SJCRH30 (cell line): ENCODE data around the gene TNNC2. TPM values are rescaled to one million over a fixed set of nuclear protein-coding genes. Genes with fewer than 3 reads are reported as not detected.

Experiments
- DNase-seq, 2 experiments: peaks; one replicate each; pipeline ENCODE4 v3.0.0-alpha.2; 2015 to 2020
- H3K27ac ChIP-seq: fragments of 250-450 bp; sonication (Bioruptor Pico); 2 replicates; pipeline ENCODE4 v1.5.1; 2020; ENCODE audit warnings: mild to moderate bottlenecking, moderate library complexity
- H3K27me3 ChIP-seq: fragments of 250-450 bp; sonication (Bioruptor Pico); 2 replicates; pipeline ENCODE4 v1.5.1; 2020; ENCODE audit warnings: mild to moderate bottlenecking, moderate library complexity
- H3K36me3 ChIP-seq: fragments of 250-450 bp; sonication (Bioruptor Pico); 2 replicates; pipeline ENCODE4 v1.5.1; 2020; ENCODE audit warnings: mild to moderate bottlenecking, moderate library complexity
- H3K4me1 ChIP-seq: fragments of 250-450 bp; sonication (Bioruptor Pico); 2 replicates; pipeline ENCODE4 v1.5.1; 2020; ENCODE audit warnings: mild to moderate bottlenecking, moderate library complexity
- H3K4me3 ChIP-seq: fragments of 250-450 bp; sonication (Bioruptor Pico); 2 replicates; pipeline ENCODE4 v1.5.1; 2020; ENCODE audit warnings: mild to moderate bottlenecking, moderate library complexity
- H3K9me3 ChIP-seq: fragments of 250-450 bp; sonication (Bioruptor Pico); replicated peaks from 2 replicates; pipeline ENCODE4 v1.5.1; 2020; ENCODE audit warnings: mild to moderate bottlenecking, moderate library complexity
- total RNA-seq: library from RNA; depleted of rRNA; stranded (reverse); fragments of >200 nt; shearing (Covaris generic); gene quantifications from 2 replicates; pipeline ENCODE4 v1.2.3, GENCODE V29; 2014

TNNC2 gene
- total RNA-seq, 1 experiment from 2014 or later, result 0.75 TPM

DNA sequence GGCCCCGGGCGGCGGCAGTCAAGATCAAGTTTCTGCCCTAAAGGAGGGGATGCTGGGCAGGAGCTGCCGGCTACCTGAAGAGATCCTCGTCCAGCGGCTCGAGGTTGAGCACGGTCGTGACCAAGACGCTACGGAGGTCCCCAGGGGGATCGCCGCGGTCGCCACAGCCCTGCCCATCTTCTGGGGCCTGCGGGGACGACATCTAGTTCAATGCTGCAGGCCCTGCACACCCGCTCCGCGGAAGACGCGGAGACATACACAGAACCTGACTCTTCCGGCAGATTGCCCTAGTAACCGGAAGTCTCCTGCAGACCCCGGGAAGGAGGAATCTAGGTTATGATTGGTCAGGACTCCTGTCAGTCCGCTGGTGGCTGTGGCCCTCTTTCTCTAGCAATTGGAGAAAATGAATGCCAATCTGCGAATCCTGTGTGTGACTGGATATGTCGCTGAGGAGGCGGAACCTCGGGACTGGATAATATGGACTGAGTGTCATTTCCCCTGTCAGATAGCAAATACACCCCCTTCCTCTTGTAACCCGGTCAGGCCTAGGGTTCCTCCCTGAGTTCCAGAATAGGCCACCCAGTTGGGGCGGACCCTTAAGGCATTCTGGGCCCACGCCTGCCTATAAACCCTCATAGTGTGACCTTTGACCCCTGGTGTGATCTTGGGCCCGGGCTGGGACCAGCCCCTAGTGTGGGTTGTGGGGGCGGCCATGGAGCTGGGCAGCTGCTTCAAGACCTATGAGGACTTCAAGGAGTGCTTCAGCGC lies 30.2 kb upstream of the TNNC2 start, which contains the start of the genes ACOT8 and ZSWIM3:
ACOT8 (minus strand) TSS at position 279 of the 768 bp plus-strand sequence; CDS start at position 202, 77 bp downstream.
ZSWIM3 (plus strand) TSS at position 501 of the 768 bp plus-strand sequence; CDS start at position 713, 212 bp downstream.
- 0 out of 2 replicates have a peak, but pooled peaks cover 7% of the 10 kb centered on the region for H3K4me1 ChIP-seq
- no peaks in the 10 kb centered on the region for H3K36me3 ChIP-seq
- DNase-seq, result peak; percentile 100
- H3K27ac ChIP-seq, result peak within 1 kb of the TSS; percentile 54
- H3K4me3 ChIP-seq, result peak within 1 kb of the TSS; percentile 82
- no peaks in the 10 kb centered on the region for H3K27me3 ChIP-seq
- no peaks in the 10 kb centered on the region for H3K9me3 ChIP-seq

DNA sequence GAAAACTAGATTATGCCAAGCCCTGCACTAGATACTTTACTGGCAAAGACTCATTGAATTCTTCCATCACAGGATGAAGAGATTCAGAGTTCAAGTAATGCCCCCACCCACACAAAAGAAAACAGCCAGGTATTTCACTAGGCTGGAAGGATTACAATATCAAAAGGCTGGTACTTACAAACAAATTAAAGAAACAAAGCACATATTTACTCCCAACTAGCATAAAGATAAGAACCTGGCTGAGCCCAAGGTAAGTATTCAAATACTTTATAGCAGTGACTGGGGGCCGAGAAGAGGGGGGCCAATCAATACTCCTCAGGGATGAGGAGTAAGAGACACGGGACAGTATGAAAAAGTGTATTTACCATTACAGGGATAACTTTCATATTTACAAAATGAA lies 26.4 kb upstream of the TNNC2 start:
- DNase-seq, result no peak
- no peaks in the 10 kb centered on the region for H3K36me3 ChIP-seq
- H3K4me3 ChIP-seq, result no peak overlapping the region
- H3K4me1 ChIP-seq, result no peaks in the 10 kb centered on the region
- no peak overlapping the region for H3K27ac ChIP-seq
- no peaks in the 10 kb centered on the region for H3K27me3 ChIP-seq
- H3K9me3 ChIP-seq, result no peaks in the 10 kb centered on the region

DNA sequence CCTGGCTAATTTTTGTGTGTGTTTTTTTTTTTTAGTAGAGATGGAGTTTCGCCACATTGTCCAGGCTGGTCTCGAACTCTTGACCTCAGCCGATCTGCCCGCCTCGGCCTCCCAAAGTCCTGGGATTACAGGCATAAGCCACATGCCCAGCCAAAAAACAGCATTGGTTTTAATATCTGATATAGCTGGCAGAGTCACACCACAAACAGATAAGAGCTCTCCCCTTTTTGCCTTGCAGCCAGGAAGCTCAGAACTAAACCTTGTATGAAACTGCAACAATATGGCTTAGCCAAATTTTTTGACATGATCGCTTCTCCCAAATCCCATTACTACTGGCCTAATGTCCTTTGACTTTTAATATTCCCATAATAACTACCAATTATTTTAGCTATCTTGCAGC lies 25.2 kb upstream of the TNNC2 start:
- Histone ChIP-seq H3K27ac (no peak overlapping the region), H3K36me3 (no peaks in the 10 kb centered on the region), H3K27me3 (no peaks in the 10 kb centered on the region), H3K9me3 (no peaks in the 10 kb centered on the region), H3K4me1 (no peaks in the 10 kb centered on the region), H3K4me3 (no peak overlapping the region)
- no peak for DNase-seq

DNA sequence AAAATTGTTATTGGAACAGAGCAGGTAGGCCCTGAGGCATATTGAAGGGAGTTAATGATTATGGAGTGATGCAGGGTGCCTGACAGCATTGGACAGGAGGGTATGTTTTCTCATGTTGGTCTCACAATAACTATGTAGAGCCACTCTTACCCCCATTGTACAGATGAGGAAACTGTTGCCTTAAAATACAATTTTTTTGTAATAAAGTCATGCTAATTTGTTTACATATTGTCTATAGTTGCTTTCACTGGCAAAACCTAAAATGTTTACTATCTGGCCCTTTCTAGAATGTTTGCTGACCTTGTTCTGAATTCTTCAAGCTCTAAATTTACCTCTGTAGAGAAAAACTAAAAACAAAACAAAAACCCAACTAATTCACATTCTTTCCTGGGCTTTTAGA lies 24.4 kb upstream of the TNNC2 start:
- H3K36me3 ChIP-seq, result no peaks in the 10 kb centered on the region
- no peaks in the 10 kb centered on the region for H3K4me1 ChIP-seq
- no peak for DNase-seq
- no peak overlapping the region for H3K27ac ChIP-seq
- H3K9me3 ChIP-seq, result no peaks in the 10 kb centered on the region
- no peaks in the 10 kb centered on the region for H3K27me3 ChIP-seq
- H3K4me3 ChIP-seq, result no peak overlapping the region

DNA sequence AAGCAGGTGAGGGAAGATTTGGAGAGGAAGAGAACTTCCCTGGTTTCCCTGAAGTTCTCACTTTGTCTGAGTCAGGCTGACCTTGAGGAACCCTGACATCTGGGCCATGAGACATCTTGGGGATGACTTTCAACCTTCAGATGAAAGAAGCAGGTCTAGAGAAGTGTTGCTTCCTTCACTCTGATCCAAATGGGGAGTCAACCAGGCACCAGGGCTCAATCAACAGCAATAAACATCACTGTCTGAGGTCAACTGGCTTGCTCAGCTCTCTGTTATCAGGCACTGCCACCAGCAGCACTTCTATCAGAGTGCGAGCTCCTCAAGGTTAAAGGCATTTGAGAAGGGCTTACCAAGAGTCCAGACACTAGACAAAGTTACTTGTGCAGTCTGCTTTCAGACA lies 23.8 kb upstream of the TNNC2 start:
- Histone ChIP-seq H3K27ac (no peak overlapping the region), H3K27me3 (no peaks in the 10 kb centered on the region), H3K4me1 (no peaks in the 10 kb centered on the region), H3K36me3 (no peaks in the 10 kb centered on the region), H3K9me3 (no peaks in the 10 kb centered on the region), H3K4me3 (no peak overlapping the region)
- DNase-seq, result no peak

DNA sequence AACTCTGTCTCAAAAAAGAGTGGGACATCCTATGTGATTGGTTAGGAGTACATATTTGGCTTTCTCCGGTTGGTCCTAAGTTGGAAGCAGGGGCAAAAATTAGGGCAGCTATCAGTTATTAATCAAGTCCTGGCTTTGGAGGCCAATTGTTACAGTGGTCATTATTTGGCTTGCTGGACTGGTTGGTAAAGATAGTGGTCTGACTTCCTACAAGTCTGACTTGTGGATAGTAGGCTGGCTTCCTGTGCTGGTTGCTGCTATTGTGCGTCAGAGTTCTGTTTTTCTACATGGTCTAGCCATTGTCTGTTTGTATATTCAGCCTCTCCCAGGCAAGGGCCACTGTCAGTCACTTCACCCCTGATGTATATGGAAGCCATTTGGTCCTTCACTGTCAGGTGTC lies 23.1 kb upstream of the TNNC2 start:
- Histone ChIP-seq H3K27me3 (no peaks in the 10 kb centered on the region), H3K4me3 (no peak overlapping the region), H3K27ac (no peak overlapping the region), H3K36me3 (no peaks in the 10 kb centered on the region), H3K4me1 (no peaks in the 10 kb centered on the region), H3K9me3 (no peaks in the 10 kb centered on the region)
- DNase-seq, result no peak

DNA sequence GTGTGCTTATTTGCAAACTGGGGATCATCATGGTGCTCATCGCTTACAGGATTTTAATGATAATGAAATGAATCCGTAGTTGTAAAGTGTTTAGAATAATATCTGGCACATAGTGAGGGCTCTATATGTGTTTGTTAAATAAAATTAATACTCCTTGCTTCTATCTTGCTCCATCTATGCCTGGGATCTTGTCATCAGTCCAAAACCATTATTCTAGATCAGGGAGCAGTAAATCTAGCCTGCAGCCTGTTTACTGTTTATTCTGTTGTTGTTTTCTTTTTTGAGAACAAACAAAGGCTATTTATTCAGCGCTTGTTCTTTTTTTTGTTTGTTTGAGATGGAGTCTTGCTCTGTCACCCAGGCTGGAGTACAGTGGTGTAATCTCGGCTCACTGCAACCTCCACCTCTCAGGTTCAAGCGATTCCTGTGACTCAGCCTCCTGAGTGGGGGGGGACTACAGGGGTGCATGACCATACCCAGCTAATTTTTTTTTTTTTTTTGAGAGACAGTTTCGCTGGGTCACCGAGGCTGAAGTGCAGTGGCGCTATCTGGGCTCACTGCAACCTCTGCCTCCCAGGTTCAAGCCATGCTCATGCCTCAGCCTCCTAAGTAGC lies 22.0 kb upstream of the TNNC2 start:
- Histone ChIP-seq H3K4me1 (no peaks in the 10 kb centered on the region), H3K4me3 (no peak overlapping the region), H3K27me3 (no peaks in the 10 kb centered on the region), H3K27ac (no peak overlapping the region), H3K36me3 (no peaks in the 10 kb centered on the region), H3K9me3 (no peaks in the 10 kb centered on the region)
- no peak for DNase-seq

DNA sequence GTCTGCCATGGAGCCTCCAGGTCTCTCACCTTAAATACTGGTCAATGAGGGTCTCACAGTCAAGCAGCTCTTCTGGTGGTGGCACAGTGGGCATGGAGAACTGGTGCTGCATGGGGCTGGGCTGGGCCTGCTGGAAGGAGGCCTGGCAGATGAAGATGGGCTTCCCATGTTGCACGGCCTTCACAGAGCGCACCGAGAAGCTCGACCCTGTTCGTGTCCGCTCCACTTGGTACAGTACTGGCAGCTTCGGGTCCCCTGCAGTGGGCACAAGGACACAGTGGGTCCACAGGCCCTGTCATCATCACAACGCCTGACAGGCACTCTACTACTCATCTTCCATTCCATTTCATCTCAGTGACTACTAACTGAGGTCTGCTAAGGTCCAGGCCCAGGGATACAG lies 21.3 kb upstream of the TNNC2 start:
- H3K4me1 ChIP-seq, result no peaks in the 10 kb centered on the region
- H3K9me3 ChIP-seq, result no peaks in the 10 kb centered on the region
- H3K27ac ChIP-seq, result no peak overlapping the region
- no peaks in the 10 kb centered on the region for H3K36me3 ChIP-seq
- no peak overlapping the region for H3K4me3 ChIP-seq
- no peak for DNase-seq
- H3K27me3 ChIP-seq, result no peaks in the 10 kb centered on the region

DNA sequence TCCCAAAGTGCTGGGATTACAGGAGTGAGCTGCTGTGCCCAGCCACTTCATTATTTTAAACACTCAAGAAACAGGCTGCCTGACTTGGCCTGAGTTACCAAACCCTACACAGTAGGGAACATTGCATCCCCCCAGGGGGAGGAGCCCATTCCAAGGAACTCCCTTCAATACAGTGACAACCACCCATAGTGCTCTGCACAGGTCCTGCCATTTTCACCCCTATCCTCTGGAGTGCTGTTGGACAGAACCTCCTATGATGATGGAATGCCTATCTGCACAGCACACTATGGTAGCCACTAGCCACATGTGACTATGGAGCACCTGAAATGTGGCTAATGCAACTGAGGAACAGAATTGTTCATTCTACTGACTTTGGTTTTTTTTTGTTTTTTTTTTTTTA lies 18.3 kb upstream of the TNNC2 start:
- H3K9me3 ChIP-seq, result no peaks in the 10 kb centered on the region
- no peak overlapping the region for H3K27ac ChIP-seq
- DNase-seq, result no peak
- no peaks in the 10 kb centered on the region for H3K4me1 ChIP-seq
- peaks cover 8% of the 10 kb centered on the region for H3K36me3 ChIP-seq
- H3K4me3 ChIP-seq, result no peak overlapping the region
- H3K27me3 ChIP-seq, result no peaks in the 10 kb centered on the region

DNA sequence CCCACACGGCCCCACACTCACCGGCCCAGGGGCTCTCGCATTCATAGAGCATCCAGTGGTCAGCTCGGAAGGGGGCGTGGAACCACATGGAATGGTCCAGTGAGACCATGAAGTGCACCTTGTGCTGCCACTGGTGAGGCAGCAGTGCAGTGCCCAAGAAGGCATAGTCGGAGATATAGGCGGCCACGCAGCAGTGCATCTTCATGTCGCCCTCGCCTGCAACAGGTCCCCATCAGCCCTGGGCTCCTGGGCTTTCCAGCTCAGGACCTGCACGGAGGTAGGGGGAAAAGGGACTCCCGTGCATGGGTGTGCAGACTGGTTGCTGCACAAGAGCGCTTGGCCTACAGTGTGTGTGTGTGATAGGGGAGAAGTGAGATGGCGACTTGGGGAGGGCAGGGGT lies 16.4 kb upstream of the TNNC2 start:
- no peak for DNase-seq
- Histone ChIP-seq H3K4me1 (no peaks in the 10 kb centered on the region), H3K4me3 (no peak overlapping the region), H3K36me3 (peaks cover 8% of the 10 kb centered on the region), H3K27ac (no peak overlapping the region), H3K27me3 (no peaks in the 10 kb centered on the region), H3K9me3 (no peaks in the 10 kb centered on the region)

DNA sequence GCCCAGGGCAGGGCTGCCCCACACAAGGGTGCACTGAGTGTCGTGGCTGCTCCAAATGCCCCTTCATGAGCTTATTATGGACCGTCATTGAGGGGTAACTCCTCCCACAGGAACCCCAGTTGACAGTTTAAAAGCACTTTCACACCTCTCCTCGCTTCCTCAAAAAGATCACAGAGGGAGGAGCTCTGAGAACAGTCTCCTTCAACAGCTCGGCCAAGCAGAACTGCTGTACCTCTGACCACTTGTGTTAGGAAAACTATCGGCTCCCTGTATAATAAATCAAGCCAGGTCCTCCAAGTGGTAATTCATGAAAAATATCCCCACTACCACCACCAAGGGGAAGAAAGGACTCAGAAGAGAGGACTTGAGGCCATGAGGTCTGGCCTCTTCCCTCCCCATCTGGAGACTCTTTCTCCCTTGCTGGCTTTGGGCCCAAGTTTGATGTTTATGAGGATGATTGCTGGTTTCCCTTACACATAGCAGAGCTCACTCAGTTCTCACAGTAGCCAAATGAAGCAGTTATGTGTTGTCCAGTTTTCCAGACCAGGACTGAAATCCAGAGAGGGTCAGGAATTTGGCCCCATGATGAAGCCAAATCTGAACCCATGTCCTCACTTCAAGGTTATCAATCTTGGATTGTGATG lies 15.2 kb upstream of the TNNC2 start:
- no peaks in the 10 kb centered on the region for H3K27me3 ChIP-seq
- DNase-seq, result no peak
- no peaks in the 10 kb centered on the region for H3K9me3 ChIP-seq
- H3K27ac ChIP-seq, result no peak overlapping the region
- peaks cover 8% of the 10 kb centered on the region for H3K36me3 ChIP-seq
- H3K4me3 ChIP-seq, result no peak overlapping the region
- H3K4me1 ChIP-seq, result peaks cover under 1% of the 10 kb centered on the region; the same call in 1 of the 2 replicates

DNA sequence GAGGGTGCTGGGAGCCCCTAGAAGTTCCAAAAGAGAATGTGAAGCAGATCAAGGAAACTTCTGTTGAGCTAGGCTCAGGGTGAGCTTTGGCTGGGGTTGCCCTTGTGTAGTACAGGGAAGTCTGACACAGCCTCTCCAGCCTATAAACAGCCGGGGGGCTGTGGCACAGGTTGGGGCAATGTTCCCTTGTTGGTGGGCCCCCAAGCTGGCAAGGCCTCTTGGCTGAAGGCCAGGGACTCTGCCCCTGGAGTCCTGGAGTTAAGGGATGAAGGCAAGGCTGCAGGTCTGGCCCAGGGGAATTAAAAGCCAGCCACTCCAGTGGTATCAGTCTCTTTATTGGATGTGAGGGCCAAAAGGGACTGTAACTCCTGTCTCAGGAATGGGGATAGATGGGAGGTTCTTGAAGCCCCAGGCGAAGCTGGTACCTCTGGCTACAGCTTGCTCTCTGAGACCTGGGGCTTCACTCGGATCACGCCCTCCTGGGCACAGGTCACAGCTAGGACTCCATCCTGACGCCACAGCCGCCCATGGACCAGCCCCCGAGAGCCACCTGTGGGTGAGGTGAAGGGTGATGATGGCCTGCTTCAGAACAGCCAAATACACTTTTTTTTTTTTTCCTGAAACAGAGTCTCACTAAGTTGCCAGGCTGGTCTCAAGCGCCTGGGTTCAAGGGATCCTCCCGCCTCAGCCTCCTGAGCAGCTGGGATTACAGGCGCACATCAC lies 14.5 kb upstream of the TNNC2 start:
- no peak overlapping the region for H3K4me3 ChIP-seq
- H3K27ac ChIP-seq, result no peak overlapping the region

DNA sequence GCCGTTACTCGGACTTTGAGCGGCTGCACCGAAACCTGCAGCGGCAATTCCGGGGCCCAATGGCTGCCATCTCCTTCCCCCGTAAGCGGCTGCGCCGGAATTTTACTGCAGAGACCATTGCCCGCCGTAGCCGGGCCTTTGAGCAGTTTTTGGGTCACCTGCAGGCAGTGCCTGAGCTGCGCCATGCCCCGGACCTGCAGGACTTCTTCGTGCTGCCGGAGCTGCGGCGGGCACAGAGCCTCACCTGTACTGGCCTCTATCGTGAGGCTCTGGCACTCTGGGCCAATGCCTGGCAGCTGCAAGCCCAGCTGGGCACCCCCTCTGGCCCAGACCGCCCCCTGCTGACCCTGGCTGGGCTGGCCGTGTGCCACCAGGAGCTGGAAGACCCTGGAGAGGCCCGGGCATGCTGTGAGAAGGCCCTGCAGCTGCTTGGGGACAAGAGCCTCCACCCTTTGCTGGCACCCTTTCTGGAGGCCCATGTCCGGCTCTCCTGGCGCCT lies 13.6 kb upstream of the TNNC2 start:
- H3K4me1 ChIP-seq, result peaks cover 11% of the 10 kb centered on the region; the same call in 1 of the 2 replicates
- no peaks in the 10 kb centered on the region for H3K9me3 ChIP-seq
- H3K27me3 ChIP-seq, result no peaks in the 10 kb centered on the region
- H3K27ac ChIP-seq, result no peak overlapping the region
- no peak overlapping the region for H3K4me3 ChIP-seq
- H3K36me3 ChIP-seq, result peaks cover 8% of the 10 kb centered on the region
- DNase-seq, result no peak

More for the DNA sequence above, 14.5 kb upstream of the TNNC2 start:
- H3K9me3 ChIP-seq, result no peaks in the 10 kb centered on the region
- DNase-seq, result no peak
- H3K4me1 ChIP-seq, result peaks cover 8% of the 10 kb centered on the region; the same call in 1 of the 2 replicates
- H3K27me3 ChIP-seq, result no peaks in the 10 kb centered on the region
- H3K36me3 ChIP-seq, result peaks cover 8% of the 10 kb centered on the region

DNA sequence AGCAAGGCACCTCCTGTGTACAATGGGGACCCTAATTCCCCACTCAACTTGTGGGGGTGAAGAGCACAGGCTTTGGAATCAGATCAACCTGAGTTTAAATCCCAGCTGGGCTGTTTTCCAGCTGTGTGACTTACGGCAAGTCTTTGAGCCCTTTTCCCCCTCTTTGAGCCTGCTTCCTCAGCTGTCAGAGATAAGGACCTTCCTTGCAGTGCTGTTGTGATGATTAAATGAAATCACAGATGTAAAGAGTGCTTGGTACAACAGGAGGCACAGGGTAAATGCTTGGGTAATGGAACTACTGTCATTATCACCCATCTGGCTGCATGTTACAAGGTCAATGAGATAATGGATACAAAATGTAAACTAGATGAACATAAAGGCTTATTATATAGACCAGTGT lies 9.7 kb upstream of the TNNC2 start:
- no peaks in the 10 kb centered on the region for H3K9me3 ChIP-seq
- no peaks in the 10 kb centered on the region for H3K27me3 ChIP-seq
- no peak for DNase-seq
- peaks cover 4% of the 10 kb centered on the region; the same call in 1 of the 2 replicates for H3K36me3 ChIP-seq
- no peak overlapping the region for H3K27ac ChIP-seq
- H3K4me1 ChIP-seq, result peaks cover 21% of the 10 kb centered on the region
- no peak overlapping the region for H3K4me3 ChIP-seq
